ENCODE results near the gene ZFYVE28.

GRCh38 chr4:2362266-2363055 is 56.0 kb downstream of the ZFYVE28 start:
- TF ChIP-seq POLR2A (IDR thresholded peaks at IDR 0.05) = no peak
- TF ChIP-seq CTCF (IDR thresholded peaks at IDR 0.05) = no peak
